ES-I3 (cell line): ENCODE results near the gene INA.
"Not testable (repeated sequence)": the region's sequence is repeated elsewhere in the genome, so short reads cannot be mapped to it uniquely, and the experiment has no call there.

Experiments
- H3K36me3 ChIP-seq: 2 replicates; pipeline ENCODE4 v1.6.1; 2013; ENCODE audit warnings: mild to moderate bottlenecking, low read length, control low read depth, moderate library complexity; ENCODE audit not compliant: insufficient read depth
- H3K4me1 ChIP-seq: 2 replicates; pipeline ENCODE4 v1.6.1; 2013; ENCODE audit warnings: mild to moderate bottlenecking, control low read depth, low read length; ENCODE audit not compliant: insufficient read depth
- H3K9ac ChIP-seq: 2 replicates; pipeline ENCODE4 v1.6.1; 2013; ENCODE audit warnings: low read depth, mild to moderate bottlenecking, low read length, moderate library complexity
- H3K9me3 ChIP-seq: 2 replicates; pipeline ENCODE4 v1.6.1; 2013; ENCODE audit warnings: mild to moderate bottlenecking, low read length, moderate library complexity; ENCODE audit not compliant: control insufficient read depth, insufficient read depth

The INA gene

DNA sequence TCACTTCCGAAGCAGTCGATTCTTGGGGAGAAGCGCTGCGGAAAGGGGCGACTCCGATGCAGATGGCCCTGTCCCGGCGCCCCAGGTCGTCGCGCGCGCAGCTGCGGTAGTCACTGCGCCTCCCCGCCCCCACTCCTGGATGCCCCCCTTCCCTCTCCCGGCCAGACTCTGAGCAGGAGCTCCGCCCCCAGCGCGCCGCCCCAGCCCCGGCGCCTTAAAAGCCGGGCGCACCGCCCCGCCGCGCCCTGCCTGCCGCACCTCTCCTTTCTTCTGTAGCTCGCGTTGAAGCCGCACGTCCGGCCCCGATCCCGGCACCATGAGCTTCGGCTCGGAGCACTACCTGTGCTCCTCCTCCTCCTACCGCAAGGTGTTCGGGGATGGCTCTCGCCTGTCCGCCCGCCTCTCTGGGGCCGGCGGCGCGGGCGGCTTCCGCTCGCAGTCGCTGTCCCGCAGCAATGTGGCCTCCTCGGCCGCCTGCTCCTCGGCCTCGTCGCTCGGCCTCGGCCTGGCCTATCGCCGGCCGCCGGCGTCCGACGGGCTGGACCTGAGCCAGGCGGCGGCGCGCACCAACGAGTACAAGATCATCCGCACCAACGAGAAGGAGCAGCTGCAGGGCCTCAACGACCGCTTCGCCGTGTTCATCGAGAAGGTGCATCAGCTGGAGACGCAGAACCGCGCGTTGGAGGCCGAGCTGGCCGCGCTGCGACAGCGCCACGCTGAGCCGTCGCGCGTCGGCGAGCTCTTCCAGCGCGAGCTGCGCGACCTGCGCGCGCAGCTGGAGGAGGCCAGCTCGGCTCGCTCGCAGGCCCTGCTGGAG, at the start of gene INA:
INA (plus strand) TSS at position 243 of the 817 bp plus-strand sequence; CDS start at position 317, 74 bp downstream.
- H3K36me3 ChIP-seq: no peaks in the 10 kb centered on the region
- H3K4me1 ChIP-seq: peaks cover 22% of the 10 kb centered on the region
- H3K9me3 ChIP-seq: no peaks in the 10 kb centered on the region
- H3K9ac ChIP-seq: peak within 1 kb of the TSS; percentile 65

DNA sequence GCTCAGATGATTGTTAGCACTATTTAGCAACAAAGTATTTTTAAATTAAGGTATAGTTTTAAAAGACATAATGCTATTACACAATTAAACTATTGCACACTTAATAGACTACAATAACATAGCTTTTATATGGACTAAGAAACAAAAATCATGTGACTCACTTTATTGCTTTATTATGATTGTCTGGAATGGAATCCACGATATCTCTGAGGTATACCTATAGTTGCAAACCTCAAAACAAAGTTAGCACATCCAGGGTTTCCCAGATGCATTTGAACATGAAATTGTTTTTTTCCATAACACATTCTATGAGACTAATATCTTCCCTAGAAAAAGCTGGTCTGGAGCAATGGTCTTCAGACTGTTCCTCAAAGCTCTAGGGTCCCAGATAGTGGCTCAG, 49.5 kb upstream of the INA start:
- peaks cover 15% of the 10 kb centered on the region for H3K4me1 ChIP-seq
- H3K36me3 ChIP-seq: peaks cover 4% of the 10 kb centered on the region; the same call in 1 of the 2 replicates
- no peak overlapping the region for H3K9ac ChIP-seq
- H3K9me3 ChIP-seq: no peaks in the 10 kb centered on the region; the same call in none of the 2 replicates

DNA sequence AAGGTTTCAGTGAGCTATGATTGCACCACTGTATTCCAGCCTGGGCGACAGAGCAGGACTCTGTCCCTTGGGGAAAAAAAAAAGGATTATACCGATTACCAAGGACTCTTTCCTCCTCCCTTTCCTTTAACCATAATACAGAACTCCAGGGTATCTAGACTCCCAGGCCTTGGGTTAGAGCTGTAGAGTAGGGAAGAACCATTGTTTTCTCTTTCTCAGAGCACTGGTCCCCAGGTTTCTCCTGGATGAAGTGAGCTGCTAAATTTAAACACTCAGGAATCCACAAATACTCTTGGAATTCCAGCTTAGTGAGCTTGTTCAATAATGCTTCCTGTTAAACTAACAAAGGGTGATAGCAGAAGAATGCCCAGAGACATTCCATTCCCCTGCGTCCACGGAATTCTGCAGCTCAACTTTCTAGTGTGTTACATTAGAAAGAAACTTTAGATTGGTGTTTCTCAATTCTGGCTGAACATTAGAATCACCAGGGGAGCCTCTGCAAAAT, 45.8 kb upstream of the INA start:
- H3K36me3 ChIP-seq: no peaks in the 10 kb centered on the region; the same call in 1 of the 2 replicates
- H3K9ac ChIP-seq: no peak overlapping the region
- peaks cover 20% of the 10 kb centered on the region for H3K4me1 ChIP-seq
- no peaks in the 10 kb centered on the region for H3K9me3 ChIP-seq

DNA sequence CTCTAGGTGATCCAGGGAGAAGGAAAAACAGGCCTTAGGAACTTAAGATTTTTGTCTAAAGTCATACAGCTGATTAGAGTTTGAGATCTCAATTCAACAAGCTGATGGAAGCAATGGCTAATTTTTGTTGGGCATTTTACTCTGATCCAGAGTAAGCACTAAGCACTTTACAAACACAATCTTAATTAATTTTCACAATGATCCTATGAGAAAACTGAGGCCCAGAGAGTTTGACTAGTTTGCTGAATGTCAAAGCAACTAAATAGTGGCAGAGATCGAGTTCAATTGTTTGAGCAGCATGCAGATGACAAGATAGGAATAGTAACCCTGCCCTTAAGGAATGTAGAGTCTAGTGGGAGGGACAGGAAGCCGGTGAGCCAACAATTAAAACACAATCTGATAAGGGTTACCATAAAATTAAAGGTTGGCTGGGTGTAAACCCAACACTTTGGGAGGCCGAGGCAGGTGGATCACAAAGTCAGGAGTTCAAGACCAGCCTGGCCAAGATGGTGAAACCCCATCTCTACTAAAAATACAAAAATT, 44.7 kb upstream of the INA start:
- peaks cover 20% of the 10 kb centered on the region for H3K4me1 ChIP-seq
- H3K36me3 ChIP-seq: no peaks in the 10 kb centered on the region; the same call in 1 of the 2 replicates
- H3K9ac ChIP-seq: 0 out of 2 replicates have a peak overlapping the region, but pooled peaks have one; percentile 11
- H3K9me3 ChIP-seq: no peaks in the 10 kb centered on the region

DNA sequence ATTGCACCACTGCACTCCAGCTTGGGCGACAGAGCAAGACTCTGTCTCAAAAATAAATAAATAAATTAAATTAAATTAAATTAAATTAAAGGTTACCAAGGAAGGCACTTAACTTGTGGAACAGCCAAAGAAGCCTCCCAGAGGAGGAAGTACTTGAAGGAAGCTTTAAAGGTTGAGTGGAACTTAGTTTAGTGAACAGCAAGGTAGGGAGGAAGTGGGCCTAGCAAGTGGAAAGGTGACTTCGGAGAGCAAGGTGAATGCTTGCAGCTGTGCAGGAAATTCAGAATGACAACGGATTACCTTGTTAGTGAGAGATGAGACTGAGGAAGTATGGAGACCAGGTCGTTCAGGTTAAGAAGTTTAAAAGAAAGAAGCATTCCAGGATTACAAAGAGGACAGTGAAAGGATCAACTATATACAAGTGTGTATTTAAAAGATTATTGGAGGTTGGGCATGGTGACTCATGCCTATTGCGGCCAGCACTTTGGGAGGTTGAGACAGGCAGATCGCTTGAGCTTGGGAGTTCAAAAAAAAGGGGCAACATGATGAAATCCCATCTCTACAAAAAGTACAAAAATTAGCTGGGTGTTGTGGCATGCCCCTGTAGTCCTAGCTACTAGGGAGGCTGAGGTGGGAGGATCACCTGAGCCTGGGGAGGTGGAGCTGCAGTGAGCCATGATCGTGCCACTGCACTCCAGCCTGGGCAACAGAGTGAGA, 44.0 kb upstream of the INA start:
- Histone ChIP-seq H3K9ac (no peak overlapping the region), H3K4me1 (peaks cover 20% of the 10 kb centered on the region), H3K36me3 (no peaks in the 10 kb centered on the region; the same call in 1 of the 2 replicates), H3K9me3 (no peaks in the 10 kb centered on the region; the same call in 1 of the 2 replicates)

DNA sequence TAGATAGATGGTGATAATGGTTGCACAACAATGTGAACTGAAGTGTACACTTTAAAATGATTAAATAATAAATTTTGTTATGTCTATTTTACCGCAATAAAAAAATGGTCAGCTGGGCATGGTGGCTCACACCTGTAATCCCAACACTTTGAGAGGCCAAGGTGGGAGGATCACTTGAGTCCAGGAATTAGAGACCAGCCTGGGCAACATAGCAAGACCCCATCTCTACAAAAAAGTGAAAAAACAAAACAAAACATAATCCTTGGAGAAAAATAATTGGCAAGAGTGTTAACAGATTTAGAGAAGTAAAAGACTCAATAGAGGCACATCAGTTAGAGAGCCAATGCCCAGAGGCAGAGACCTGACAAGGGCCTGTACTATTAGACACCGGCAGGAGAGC, 41.2 kb upstream of the INA start:
- Histone ChIP-seq H3K9ac (no peak overlapping the region), H3K4me1 (peaks cover 15% of the 10 kb centered on the region), H3K36me3 (no peaks in the 10 kb centered on the region; the same call in 1 of the 2 replicates), H3K9me3 (no peaks in the 10 kb centered on the region; the same call in 1 of the 2 replicates)

DNA sequence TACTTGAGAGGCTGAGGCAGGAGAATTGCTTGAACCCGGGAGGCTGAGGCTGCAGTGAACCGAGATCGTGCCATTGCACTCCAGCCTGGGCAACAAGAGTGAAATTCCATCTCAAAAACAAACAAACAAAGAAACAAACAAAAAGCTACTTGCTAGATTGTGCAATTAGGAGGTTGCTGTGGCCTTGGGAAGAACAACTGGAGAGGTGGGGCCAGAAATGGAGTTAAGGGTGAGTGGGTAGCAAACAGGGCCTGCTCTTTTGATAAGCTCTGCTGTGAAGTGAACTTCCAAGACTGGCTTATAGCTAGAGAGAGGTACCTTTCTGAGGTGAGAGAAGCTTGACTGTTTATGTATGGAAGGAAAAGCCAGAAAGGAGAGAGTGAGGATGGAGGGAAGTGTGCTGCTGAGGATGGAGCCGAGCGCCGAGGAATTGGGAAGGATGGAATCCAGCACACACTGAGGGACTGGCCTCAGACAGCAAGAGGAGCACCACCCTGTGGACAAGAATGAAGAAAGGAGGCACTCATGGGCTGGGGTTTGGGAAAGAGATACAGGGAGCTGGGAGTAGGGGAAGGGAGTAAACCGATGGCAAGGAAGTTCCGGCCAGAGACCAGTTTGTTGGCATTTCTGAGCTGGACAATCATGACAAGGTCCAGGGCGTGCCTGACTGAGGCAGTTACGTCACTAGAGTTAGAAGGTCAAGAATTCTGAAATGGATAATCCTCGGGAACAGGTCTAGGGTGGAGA, 38.3 kb upstream of the INA start:
- no peak overlapping the region for H3K9ac ChIP-seq
- no peaks in the 10 kb centered on the region for H3K36me3 ChIP-seq
- H3K9me3 ChIP-seq: no peaks in the 10 kb centered on the region; the same call in 1 of the 2 replicates
- H3K4me1 ChIP-seq: peaks cover 9% of the 10 kb centered on the region

DNA sequence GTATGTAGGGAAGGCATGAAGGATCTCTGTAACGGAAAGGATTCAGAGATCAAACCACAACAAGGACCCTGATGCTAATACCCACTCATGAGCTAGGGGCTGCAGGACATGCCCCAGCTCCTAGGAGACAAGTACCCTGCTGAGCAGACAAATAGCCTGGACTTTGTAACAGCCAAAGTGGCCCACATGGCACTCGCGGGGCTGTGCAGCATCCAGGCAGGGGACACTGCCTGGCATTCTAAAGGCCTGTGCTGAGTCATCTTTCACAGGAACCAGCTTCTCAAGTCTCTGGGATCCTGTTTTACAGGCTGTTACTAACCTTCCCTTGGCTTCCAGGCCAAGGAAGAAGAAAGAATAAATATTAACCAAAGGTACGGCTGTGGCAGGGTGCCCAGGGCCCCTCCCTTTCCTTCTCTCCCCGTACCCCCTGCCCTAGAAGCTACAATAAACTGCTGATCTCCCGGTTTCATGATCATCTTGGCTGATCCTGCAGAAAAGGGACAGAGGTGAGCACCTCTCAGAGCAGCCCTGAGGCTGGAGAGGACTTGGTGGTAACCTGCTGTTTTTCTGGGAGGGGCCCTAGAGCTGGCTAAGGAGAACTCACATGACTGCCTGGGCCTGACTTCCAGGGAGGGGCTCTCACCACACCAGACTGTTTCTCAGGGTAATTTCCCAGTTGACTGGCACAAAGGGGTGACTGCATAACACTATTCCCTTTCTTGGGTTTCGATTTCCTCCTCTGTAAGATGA, 35.5 kb upstream of the INA start:
- Histone ChIP-seq H3K4me1 (peaks cover 9% of the 10 kb centered on the region), H3K36me3 (no peaks in the 10 kb centered on the region), H3K9ac (no peak overlapping the region), H3K9me3 (no peaks in the 10 kb centered on the region; the same call in 1 of the 2 replicates)

DNA sequence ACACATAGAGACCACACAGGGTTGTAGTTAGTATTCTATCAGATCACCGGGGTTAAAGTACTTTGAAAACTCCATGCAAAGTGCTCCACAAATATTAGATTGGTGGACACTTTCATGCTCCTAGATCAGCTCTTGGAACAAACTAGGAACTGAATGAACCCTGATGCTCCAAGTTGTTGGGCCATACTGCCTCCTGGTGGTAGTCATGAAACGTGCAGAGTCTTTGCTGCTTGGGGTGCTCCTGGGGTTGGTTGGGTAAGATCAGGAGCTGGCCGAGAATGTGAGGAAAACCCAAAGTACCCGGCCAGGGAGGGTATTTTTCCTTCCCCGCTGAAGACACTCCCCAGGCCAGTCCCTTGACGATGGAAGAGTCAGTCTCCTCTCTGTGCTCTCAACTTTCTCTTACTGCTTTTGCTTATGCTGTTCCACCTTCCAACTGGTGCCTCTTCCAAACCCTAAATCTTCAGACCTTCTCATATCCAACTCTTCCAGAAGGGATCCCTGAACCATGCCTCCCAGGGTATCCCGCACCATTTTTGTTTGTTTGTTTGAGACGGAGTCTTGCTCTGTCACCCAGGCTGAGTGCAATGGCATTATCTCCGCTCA, 32.2 kb upstream of the INA start:
- no peak overlapping the region for H3K9ac ChIP-seq
- H3K4me1 ChIP-seq: peaks cover 9% of the 10 kb centered on the region
- H3K9me3 ChIP-seq: no peaks in the 10 kb centered on the region
- no peaks in the 10 kb centered on the region for H3K36me3 ChIP-seq

DNA sequence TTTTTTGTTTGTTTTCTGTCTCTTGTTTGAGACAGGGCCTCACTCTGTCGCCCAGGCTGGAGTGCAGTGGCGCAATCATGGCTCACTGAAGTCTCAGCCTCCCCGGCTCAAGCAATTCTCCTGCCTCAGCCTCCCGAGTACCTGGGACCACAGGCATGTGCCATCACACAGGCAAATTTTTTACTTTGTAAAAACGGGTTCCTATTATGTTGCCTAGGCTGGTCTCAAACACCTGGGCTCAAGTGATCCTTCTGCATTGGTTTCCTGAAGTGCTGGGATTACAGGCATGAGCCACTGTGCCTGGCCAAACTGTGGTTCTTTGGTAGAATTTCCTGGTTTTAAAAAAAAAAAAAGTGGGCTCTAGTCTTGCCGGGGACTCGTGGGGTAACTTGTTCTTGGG, 31.4 kb upstream of the INA start, which contains the start of gene RPEL1:
RPEL1 (plus strand) TSS at position 301 of the 400 bp plus-strand sequence. CDS start 110 bp downstream, outside the sequence.
- not testable (repeated sequence) for H3K4me1 ChIP-seq, H3K9ac ChIP-seq, H3K9me3 ChIP-seq, H3K36me3 ChIP-seq

DNA sequence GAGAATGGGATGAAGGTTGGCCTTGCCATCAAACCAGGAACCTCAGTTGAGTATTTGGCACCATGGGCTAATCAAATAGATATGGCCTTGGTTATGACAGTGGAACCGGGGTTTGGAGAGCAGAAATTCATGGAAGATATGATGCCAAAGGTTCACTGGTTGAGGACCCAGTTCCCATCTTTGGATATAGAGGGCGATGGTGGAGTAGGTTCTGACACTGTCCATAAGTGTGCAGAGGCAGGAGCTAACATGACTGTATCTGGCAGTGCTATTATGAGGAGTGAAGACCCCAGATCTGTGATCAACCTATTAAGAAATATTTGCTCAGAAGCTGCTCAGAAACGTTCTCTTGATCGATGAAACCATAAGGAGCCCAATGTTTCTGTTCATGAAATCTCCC, 30.6 kb upstream of the INA start:
- Histone ChIP-seq H3K4me1 (peaks cover 7% of the 10 kb centered on the region; the same call in 1 of the 2 replicates), H3K9me3 (no peaks in the 10 kb centered on the region), H3K9ac (no peak overlapping the region), H3K36me3 (no peaks in the 10 kb centered on the region)

DNA sequence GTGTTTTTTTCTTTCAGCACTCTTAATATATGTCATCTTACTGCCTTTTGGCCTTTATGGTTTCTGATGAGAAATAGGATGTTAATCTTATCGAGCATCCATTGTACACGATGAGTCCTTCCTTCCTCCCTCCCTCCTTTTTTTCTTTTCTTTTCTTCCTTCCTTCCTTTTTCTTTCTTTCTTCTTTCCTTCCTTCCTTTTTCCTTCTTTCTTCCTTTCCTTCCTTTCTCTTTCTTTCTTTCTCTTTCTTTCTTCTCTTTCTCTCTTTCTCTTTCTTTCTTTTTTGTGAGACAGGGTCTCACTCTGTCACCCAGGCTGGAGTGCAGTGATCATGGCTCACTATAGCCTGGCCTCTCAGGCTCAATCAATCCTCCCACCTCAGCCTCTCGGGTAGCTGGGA, 22.8 kb upstream of the INA start:
- no peaks in the 10 kb centered on the region for H3K9me3 ChIP-seq
- H3K9ac ChIP-seq: no peak overlapping the region
- no peaks in the 10 kb centered on the region for H3K36me3 ChIP-seq
- no peaks in the 10 kb centered on the region; the same call in 1 of the 2 replicates for H3K4me1 ChIP-seq
